ENCODE measurements around the gene HEXIM1. TPM values are rescaled to one million over a fixed set of nuclear protein-coding genes. Genes with fewer than 3 reads are reported as not detected.

Gene HEXIM1
- total RNA-seq, 2 donors from 2014 or later = 34.5 to 67.1 TPM

DNA sequence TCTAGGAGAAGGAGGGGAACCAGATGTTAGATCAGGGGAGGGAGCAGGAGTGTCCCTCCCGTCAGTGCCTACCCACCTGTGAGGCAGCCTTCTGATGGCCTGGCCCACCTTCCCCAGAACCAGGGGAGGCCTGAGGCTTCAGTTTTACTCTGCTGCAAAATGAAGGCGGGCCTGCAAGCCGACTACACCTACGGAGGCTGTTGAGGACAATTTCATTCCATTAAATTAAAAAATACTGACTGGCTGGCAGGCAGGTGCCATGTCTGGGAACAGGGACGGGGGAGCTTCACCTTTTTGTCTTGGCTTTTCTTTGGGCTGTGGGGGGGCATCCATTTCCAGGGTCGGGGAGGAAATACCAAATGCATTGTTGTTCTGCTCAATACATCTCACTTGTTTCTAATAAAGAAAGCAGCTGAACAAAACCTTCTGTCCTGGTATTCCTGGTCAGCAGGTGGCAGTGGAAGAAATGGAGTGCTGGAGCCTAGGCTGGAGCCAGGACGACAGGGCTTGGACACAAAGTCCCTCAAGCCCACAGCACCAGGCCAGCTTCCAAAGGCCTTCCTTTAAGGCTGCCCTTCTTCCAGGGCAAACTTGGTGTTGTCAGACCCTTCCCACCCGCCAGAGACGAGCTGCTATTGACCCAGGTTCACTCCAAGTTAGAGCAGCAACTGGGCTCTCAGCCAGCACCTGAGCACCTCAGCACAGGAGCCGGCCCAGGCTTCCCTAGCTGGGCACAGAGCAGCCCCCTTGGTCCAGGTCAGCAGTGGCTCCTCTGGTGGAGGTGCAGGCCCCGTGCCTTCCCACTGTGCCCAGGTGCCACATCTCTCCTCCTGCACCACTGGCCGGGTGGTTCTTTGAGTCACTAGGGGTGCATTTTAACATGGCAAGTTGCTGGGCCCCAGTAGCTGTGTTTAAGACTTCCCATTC is 39.4 kb upstream of the HEXIM1 start:
- WGBS = 60% methylated on average over 12 of the region's 12 CpGs
- H3K36me3 ChIP-seq = peaks cover 8 to 16% of the 10 kb centered on the region in 2 donors
- no peaks in the 10 kb centered on the region for H3K9me3 ChIP-seq
- intact Hi-C loops (cut with DNase I) = loop anchor here (5.0 kb wide), 1 partner anchor 47 kb away; the partner anchor contains the start of gene NMT1
- H3K4me3 ChIP-seq = no peak overlapping the region
- H3K4me1 ChIP-seq (replicated peaks) = no peaks in the 10 kb centered on the region
- no peaks in the 10 kb centered on the region for H3K27me3 ChIP-seq (replicated peaks; ENCODE audit: insufficient read depth)
- no peak for DNase-seq (ENCODE audit: low spot score)
- no peak overlapping the region for H3K27ac ChIP-seq
- TF ChIP-seq, protein P1, sequence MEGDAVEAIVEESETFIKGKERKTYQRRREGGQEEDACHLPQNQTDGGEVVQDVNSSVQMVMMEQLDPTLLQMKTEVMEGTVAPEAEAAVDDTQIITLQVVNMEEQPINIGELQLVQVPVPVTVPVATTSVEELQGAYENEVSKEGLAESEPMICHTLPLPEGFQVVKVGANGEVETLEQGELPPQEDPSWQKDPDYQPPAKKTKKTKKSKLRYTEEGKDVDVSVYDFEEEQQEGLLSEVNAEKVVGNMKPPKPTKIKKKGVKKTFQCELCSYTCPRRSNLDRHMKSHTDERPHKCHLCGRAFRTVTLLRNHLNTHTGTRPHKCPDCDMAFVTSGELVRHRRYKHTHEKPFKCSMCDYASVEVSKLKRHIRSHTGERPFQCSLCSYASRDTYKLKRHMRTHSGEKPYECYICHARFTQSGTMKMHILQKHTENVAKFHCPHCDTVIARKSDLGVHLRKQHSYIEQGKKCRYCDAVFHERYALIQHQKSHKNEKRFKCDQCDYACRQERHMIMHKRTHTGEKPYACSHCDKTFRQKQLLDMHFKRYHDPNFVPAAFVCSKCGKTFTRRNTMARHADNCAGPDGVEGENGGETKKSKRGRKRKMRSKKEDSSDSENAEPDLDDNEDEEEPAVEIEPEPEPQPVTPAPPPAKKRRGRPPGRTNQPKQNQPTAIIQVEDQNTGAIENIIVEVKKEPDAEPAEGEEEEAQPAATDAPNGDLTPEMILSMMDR (IDR thresholded peaks at IDR 0.05) = no peak
- TF ChIP-seq POLR2A (IDR thresholded peaks at IDR 0.05) (no peak), POLR2AphosphoS5 (IDR thresholded peaks at IDR 0.05) (no peak)

DNA sequence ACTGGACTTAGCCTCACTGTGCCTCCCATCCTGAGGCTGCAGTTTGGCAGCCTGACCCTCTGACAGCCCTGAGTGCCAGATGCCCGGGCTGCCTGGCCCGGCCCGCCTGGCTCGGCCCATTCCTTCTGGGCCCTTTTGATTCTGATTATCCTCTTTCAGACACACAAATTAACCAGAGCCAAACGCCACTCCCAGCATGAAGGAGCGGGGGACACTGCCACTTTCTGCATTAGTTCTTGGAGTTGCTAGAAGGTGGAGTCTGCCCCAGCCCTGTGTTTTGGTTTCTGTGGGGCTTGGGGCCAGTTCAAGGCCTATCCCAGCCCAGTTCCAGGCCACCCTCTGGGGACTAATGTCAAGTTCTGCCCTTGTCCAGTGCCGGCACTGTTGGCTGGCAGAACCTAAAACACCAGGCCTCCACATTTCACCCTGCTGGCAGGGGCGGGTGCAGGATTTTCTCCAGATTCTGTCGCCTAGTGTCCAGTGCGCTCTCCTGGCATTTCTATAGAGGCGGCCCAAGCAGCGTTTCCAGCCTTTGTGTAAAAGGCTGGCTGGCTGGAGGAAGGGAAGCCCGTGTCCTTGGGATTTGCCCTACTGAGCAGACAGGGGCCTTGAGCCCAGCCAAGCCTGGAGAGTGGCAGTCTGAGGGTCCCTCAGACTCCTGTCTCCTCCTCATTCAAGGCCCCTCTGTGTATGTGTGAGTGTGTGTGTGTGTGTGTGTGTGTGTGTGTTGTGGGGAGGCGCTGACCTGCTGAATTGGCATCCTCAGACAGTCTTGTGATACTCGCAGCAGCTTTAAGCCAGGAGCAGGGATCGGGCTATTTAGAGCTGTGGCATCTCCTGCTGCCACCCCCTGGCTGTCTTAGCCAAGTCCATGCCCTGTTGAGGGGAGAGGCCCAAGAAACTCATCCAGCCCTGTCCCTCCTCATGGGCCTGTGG is 37.3 kb upstream of the HEXIM1 start:
- H3K36me3 ChIP-seq = no peaks in the 10 kb centered on the region
- WGBS = 74% methylated on average over 16 of the region's 16 CpGs
- no peaks in the 10 kb centered on the region for H3K9me3 ChIP-seq
- DNase-seq (ENCODE audit: low spot score) = no peak
- no peaks in the 10 kb centered on the region for H3K27me3 ChIP-seq (replicated peaks; ENCODE audit: insufficient read depth)
- intact Hi-C loops (cut with DNase I) = no loop called here
- no peak overlapping the region for H3K4me3 ChIP-seq
- no peak for TF ChIP-seq POLR2AphosphoS5 (IDR thresholded peaks at IDR 0.05)
- TF ChIP-seq, protein P1 (IDR thresholded peaks at IDR 0.05) = no peak
- no peak for TF ChIP-seq POLR2A (IDR thresholded peaks at IDR 0.05)
- no peaks in the 10 kb centered on the region for H3K4me1 ChIP-seq (replicated peaks)
- no peak overlapping the region for H3K27ac ChIP-seq

DNA sequence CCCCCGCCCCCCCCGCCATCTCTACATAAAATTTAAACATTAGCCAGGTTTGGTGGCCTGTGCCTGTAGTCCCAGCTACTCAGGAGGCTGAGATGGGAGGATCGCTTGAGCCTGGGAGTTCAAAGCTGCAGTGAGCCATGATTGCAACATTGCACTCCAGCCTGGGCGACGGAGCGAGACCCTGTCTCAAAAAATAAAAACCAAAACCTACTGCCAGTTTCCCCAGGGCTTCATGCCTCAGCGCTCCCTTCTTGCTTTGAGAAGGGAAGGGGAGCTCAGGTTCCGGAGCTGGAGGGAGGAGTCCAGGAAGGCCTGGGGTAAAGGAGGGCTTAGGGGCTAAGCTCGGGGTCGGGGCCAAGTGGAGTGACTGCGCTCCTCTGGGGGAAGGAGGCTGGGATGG is 36.4 kb upstream of the HEXIM1 start:
- no peaks in the 10 kb centered on the region for H3K36me3 ChIP-seq
- H3K4me1 ChIP-seq (replicated peaks) = no peaks in the 10 kb centered on the region
- H3K4me3 ChIP-seq = no peak overlapping the region
- no peak for DNase-seq (ENCODE audit: low spot score)
- intact Hi-C loops (cut with DNase I) = no loop called here
- TF ChIP-seq POLR2AphosphoS5 (IDR thresholded peaks at IDR 0.05) = no peak
- TF ChIP-seq, protein P1 (IDR thresholded peaks at IDR 0.05) = no peak
- TF ChIP-seq POLR2A (IDR thresholded peaks at IDR 0.05) = no peak
- no peaks in the 10 kb centered on the region for H3K27me3 ChIP-seq (replicated peaks; ENCODE audit: insufficient read depth)
- WGBS = 92% methylated on average over 11 of the region's 11 CpGs
- no peak overlapping the region for H3K27ac ChIP-seq
- no peaks in the 10 kb centered on the region for H3K9me3 ChIP-seq

DNA sequence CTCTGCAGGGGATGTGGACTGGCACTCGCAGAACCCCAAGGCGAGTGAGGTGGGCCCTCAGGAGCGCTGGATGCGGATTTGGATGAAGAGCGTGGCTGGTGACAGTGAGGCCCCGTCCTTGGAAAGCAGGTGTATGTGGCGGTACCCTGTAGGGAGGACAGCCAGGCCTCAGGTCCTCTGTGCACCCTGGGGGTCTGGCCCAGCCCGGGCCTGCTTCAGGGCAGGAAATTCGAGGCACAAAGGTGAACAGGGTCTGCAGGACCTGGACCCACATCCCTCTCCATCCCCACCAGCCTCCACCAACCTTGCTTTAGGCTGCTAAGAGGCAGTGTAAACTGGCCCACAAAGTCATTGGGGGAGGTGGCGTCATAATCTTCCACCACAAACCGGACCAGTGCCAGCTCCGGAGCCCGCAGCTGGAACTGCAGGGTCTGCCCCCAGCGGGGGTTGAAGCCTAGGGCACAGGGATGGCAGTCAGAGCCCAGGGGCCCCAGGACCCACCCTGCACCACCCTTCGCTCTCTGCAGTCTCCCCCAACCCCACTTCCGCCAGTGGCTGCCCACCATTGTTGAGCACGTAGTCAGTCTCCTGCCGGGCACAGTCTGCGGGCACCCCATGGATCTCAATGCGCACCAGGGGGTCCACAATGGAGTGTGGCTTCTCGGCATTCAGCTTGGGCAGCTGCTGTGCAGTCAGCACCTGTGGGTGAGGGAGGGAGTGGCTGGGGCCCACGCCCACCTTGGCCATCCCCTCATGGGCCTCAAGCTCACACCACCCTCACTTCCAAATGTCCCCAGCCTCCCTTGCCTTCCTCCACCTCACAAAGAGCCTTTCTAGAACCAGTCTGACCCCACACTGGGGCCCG is 35.5 kb upstream of the HEXIM1 start:
- Histone ChIP-seq H3K27me3 (replicated peaks; ENCODE audit: insufficient read depth) (no peaks in the 10 kb centered on the region), H3K27ac (no peak overlapping the region), H3K4me1 (replicated peaks) (no peaks in the 10 kb centered on the region), H3K9me3 (no peaks in the 10 kb centered on the region), H3K36me3 (no peaks in the 10 kb centered on the region), H3K4me3 (no peak overlapping the region)
- no peak for DNase-seq (ENCODE audit: low spot score)
- 93% methylated on average over 22 of the region's 23 CpGs for WGBS
- intact Hi-C loops (cut with DNase I) = no loop called here
- TF ChIP-seq, protein P1 (IDR thresholded peaks at IDR 0.05) = no peak
- TF ChIP-seq POLR2A (IDR thresholded peaks at IDR 0.05) (no peak), POLR2AphosphoS5 (IDR thresholded peaks at IDR 0.05) (no peak)

All from prostate gland (tissue), 2 donors.